AG10803 (cell line): ENCODE measurements around the gene REEP5.
"Not testable (repeated sequence)": the region's sequence is repeated elsewhere in the genome, so short reads cannot be mapped to it uniquely, and the experiment has no call there.

Experiments used
- DNase-seq: peaks from one replicate; pipeline ENCODE4 v3.0.0; 2010; ENCODE audit warnings: low read depth
- H3K4me3 ChIP-seq: 2 replicates; pipeline ENCODE4 v1.5.1; 2011; ENCODE audit warnings: mild to moderate bottlenecking, low read length, control low read depth
- TF ChIP-seq, protein P1 (sequence below): conservative IDR thresholded peaks from 2 replicates; pipeline ENCODE4 v1.5.1; 2011; ENCODE audit warnings: mild to moderate bottlenecking, low read length, control low read depth, inconsistent platforms

Gene REEP5

DNA sequence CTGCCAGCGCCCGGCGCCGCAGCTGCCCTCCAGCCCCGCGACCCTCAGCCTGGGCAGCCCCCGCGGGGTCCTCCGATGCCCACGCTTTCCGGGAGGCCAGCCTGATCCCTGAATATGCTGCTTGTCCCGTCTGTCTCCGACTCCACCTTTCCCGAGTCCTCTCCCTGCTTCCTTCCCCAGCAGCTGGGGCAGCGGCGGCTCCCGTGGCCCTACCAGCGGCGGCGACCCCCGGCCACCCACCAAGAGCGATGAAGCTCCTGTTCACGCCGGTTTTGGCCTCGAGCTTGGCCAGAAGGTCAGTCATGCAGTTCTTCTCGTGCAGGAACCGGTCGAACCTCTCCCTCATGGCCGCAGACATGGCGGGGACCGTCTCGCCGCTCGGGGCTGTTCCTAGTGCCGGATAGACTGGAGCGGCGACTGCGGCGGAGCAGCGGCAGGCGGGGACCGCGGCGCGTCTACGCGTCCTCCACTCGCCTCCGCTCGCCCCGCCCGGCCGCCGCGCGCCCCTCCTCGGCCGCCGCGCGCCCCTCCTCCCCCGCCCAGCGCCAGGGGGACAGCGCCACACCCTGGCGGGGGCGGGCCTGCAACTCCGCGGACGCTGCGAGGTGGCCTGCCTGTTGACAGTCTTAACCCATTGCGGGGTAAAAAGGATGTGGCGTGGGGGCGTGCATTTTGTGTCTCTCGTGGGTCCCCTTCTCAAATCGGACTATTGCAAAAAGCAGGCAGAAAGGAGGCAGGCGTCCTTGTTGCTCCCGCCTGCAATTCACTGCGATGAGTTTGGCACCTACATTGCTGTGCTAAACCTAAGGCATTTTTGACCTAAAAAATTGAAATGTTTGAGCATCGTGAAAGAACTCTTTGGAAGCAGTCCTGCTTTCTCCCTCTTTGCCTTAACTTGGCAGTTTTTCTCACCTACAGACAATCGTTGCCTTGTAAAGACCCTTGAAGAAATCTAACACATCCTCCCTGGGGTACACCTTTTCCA lies at the start of gene REEP5:
REEP5 (minus strand) TSS at position 395 of the 985 bp plus-strand sequence; CDS start at position 358, 37 bp downstream.
- DNase-seq = peak; percentile 72
- TF ChIP-seq, protein P1, sequence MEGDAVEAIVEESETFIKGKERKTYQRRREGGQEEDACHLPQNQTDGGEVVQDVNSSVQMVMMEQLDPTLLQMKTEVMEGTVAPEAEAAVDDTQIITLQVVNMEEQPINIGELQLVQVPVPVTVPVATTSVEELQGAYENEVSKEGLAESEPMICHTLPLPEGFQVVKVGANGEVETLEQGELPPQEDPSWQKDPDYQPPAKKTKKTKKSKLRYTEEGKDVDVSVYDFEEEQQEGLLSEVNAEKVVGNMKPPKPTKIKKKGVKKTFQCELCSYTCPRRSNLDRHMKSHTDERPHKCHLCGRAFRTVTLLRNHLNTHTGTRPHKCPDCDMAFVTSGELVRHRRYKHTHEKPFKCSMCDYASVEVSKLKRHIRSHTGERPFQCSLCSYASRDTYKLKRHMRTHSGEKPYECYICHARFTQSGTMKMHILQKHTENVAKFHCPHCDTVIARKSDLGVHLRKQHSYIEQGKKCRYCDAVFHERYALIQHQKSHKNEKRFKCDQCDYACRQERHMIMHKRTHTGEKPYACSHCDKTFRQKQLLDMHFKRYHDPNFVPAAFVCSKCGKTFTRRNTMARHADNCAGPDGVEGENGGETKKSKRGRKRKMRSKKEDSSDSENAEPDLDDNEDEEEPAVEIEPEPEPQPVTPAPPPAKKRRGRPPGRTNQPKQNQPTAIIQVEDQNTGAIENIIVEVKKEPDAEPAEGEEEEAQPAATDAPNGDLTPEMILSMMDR = peak; percentile 44
- peak within 1 kb of the TSS; percentile 91 for H3K4me3 ChIP-seq

- DNase-seq = no peak
- H3K4me3 ChIP-seq = no peak overlapping the region
- TF ChIP-seq, protein P1 = no peak
These were observed 49.2 kb upstream of the REEP5 start for GRCh38 chr5:112971276-112971675.

GRCh38 chr5:112968411-112969106 lies 46.5 kb upstream of the REEP5 start:
- DNase-seq = peak; percentile 12
- no peak overlapping the region for H3K4me3 ChIP-seq
- TF ChIP-seq, protein P1 = no peak

- TF ChIP-seq, protein P1 = no peak
- DNase-seq = no peak
- H3K4me3 ChIP-seq = no peak overlapping the region
These were observed 45.6 kb upstream of the REEP5 start for GRCh38 chr5:112967520-112968083.

GRCh38 chr5:112965733-112966306 lies 43.8 kb upstream of the REEP5 start:
- no peak for DNase-seq
- H3K4me3 ChIP-seq = no peak overlapping the region
- TF ChIP-seq, protein P1 = no peak

DNA sequence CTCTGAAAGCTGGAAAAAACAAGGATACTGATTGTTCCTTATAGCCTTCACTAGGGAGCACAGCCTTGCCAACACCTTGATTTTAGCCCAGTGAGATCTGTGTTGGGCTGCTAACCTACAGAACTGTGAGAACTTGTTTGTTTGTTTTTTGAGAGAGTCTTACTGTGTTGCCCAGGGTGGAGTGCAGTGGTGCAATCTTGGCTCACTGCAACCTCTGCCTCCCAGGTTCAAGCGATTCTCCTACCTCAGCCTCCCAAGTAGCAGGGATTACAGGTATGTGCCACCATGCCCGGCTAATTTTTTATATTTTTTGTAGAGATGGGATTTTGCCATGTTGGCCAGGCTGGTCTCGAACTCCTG lies 41.3 kb upstream of the REEP5 start:
- not testable (repeated sequence) for H3K4me3 ChIP-seq, DNase-seq

- H3K4me3 ChIP-seq = no peak overlapping the region
- DNase-seq = no peak
- TF ChIP-seq, protein P1 = no peak
These were observed 39.0 kb upstream of the REEP5 start for GRCh38 chr5:112960863-112961504.
